Measurements from ENCODE around the gene RRP1B. TPM values are rescaled to one million over a fixed set of nuclear protein-coding genes. Genes with fewer than 3 reads are reported as not detected.
"Not testable (repeated sequence)": the region's sequence is repeated elsewhere in the genome, so short reads cannot be mapped to it uniquely, and the experiment has no call there.

The RRP1B gene
- total RNA-seq, 2 experiments from 2014 or later = 43.3 to 43.7 TPM

GRCh38 chr21:43665879-43666278, 6.5 kb downstream of the RRP1B start:
- Mint-ChIP-seq H3K36me3 (ENCODE audit: low read depth) (peaks cover 66% of the 10 kb centered on the region), H3K27me3 (no peaks in the 10 kb centered on the region), H3K27ac (no peak overlapping the region), H3K4me3 (no peak overlapping the region), H3K9me3 (peaks cover 7% of the 10 kb centered on the region), H3K4me1 (peaks cover 58% of the 10 kb centered on the region)
- POLR2A ChIA-PET = no interaction called here
- CTCF ChIA-PET = no interaction called here
- no peak for DNase-seq

GRCh38 chr21:43667191-43667904, 8.0 kb downstream of the RRP1B start:
- no peak for DNase-seq
- H3K4me3 Mint-ChIP-seq = no peak overlapping the region
- ChIA-PET CTCF (no interaction called here), POLR2A (no interaction called here)
- peaks cover 43% of the 10 kb centered on the region for H3K4me1 Mint-ChIP-seq
- no peaks in the 10 kb centered on the region for H3K27me3 Mint-ChIP-seq
- H3K36me3 Mint-ChIP-seq (ENCODE audit: low read depth) = peaks cover 65% of the 10 kb centered on the region
- peaks cover 7% of the 10 kb centered on the region for H3K9me3 Mint-ChIP-seq
- peak overlapping the region; percentile 18 for H3K27ac Mint-ChIP-seq

GRCh38 chr21:43669828-43670605, 10.7 kb downstream of the RRP1B start:
- CTCF ChIA-PET = no interaction called here
- POLR2A ChIA-PET = no interaction called here
- Mint-ChIP-seq H3K9me3 (peaks cover 7% of the 10 kb centered on the region), H3K27me3 (no peaks in the 10 kb centered on the region), H3K4me1 (peaks cover 21% of the 10 kb centered on the region), H3K27ac (no peak overlapping the region), H3K4me3 (no peak overlapping the region), H3K36me3 (ENCODE audit: low read depth) (peaks cover 63% of the 10 kb centered on the region)
- DNase-seq = no peak

- peaks cover 75% of the 10 kb centered on the region for H3K36me3 Mint-ChIP-seq (ENCODE audit: low read depth)
- H3K27ac Mint-ChIP-seq = no peak overlapping the region
- no peak overlapping the region for H3K4me3 Mint-ChIP-seq
- ChIA-PET CTCF (no interaction called here), POLR2A (no interaction called here)
- H3K4me1 Mint-ChIP-seq = peaks cover 9% of the 10 kb centered on the region
- no peak for DNase-seq
- H3K9me3 Mint-ChIP-seq = no peaks in the 10 kb centered on the region
- no peaks in the 10 kb centered on the region for H3K27me3 Mint-ChIP-seq
Observed at GRCh38 chr21:43675871-43676270, 16.5 kb downstream of the RRP1B start.

GRCh38 chr21:43676391-43676790, 17.0 kb downstream of the RRP1B start:
- Mint-ChIP-seq H3K4me1 (peaks cover 9% of the 10 kb centered on the region), H3K4me3 (no peak overlapping the region), H3K27ac (no peak overlapping the region), H3K9me3 (no peaks in the 10 kb centered on the region), H3K36me3 (ENCODE audit: low read depth) (peaks cover 78% of the 10 kb centered on the region), H3K27me3 (no peaks in the 10 kb centered on the region)
- CTCF ChIA-PET = no interaction called here
- POLR2A ChIA-PET = no interaction called here
- no peak for DNase-seq

GRCh38 chr21:43679951-43680350, 20.6 kb downstream of the RRP1B start:
- no peak for DNase-seq
- POLR2A ChIA-PET = no interaction called here
- H3K27me3 Mint-ChIP-seq = no peaks in the 10 kb centered on the region
- H3K4me1 Mint-ChIP-seq = peaks cover 26% of the 10 kb centered on the region
- H3K9me3 Mint-ChIP-seq = no peaks in the 10 kb centered on the region
- H3K36me3 Mint-ChIP-seq (ENCODE audit: low read depth) = peaks cover 73% of the 10 kb centered on the region
- peak overlapping the region; percentile 34 for H3K27ac Mint-ChIP-seq
- CTCF ChIA-PET = no interaction called here
- H3K4me3 Mint-ChIP-seq = no peak overlapping the region

- POLR2A ChIA-PET, H3K27me3 Mint-ChIP-seq, H3K27ac Mint-ChIP-seq, DNase-seq, H3K4me3 Mint-ChIP-seq, H3K9me3 Mint-ChIP-seq, CTCF ChIA-PET: not testable (repeated sequence)
- Mint-ChIP-seq H3K36me3 (ENCODE audit: low read depth) (peaks cover 73% of the 10 kb centered on the region), H3K4me1 (peaks cover 31% of the 10 kb centered on the region)
Observed at GRCh38 chr21:43680421-43680820, 21.1 kb downstream of the RRP1B start.

GRCh38 chr21:43681650-43682049, 22.3 kb downstream of the RRP1B start:
- peaks cover 31% of the 10 kb centered on the region for H3K4me1 Mint-ChIP-seq
- no peak for DNase-seq
- no peak overlapping the region for H3K27ac Mint-ChIP-seq
- no peak overlapping the region for H3K4me3 Mint-ChIP-seq
- peaks cover 74% of the 10 kb centered on the region for H3K36me3 Mint-ChIP-seq (ENCODE audit: low read depth)
- POLR2A ChIA-PET = interaction anchor here (1.8 kb wide), 1 partner anchor 21 kb away, joined by 5 read pairs; no protein-coding TSS in a partner anchor
- H3K9me3 Mint-ChIP-seq = no peaks in the 10 kb centered on the region
- no peaks in the 10 kb centered on the region for H3K27me3 Mint-ChIP-seq
- CTCF ChIA-PET = no interaction called here

GRCh38 chr21:43684424-43684823, 25.1 kb downstream of the RRP1B start:
- CTCF ChIA-PET = no interaction called here
- POLR2A ChIA-PET = interaction anchor here (1.0 to 1.9 kb wide), 2 partner anchors 10 to 35 kb away, joined by 3 to 11 read pairs; no protein-coding TSS in a partner anchor
- Mint-ChIP-seq H3K27me3 (no peaks in the 10 kb centered on the region), H3K36me3 (ENCODE audit: low read depth) (peaks cover 65% of the 10 kb centered on the region), H3K9me3 (no peaks in the 10 kb centered on the region), H3K27ac (peak overlapping the region; percentile 89), H3K4me3 (peak overlapping the region; percentile 6), H3K4me1 (peaks cover 27% of the 10 kb centered on the region)
- peak; percentile 40 for DNase-seq

GRCh38 chr21:43686811-43687565, 27.6 kb downstream of the RRP1B start:
- no peaks in the 10 kb centered on the region for H3K9me3 Mint-ChIP-seq
- ChIA-PET CTCF (no interaction called here), POLR2A (no interaction called here)
- no peak overlapping the region for H3K27ac Mint-ChIP-seq
- H3K27me3 Mint-ChIP-seq = no peaks in the 10 kb centered on the region
- H3K4me3 Mint-ChIP-seq = no peak overlapping the region
- peaks cover 21% of the 10 kb centered on the region for H3K4me1 Mint-ChIP-seq
- DNase-seq = no peak
- peaks cover 67% of the 10 kb centered on the region for H3K36me3 Mint-ChIP-seq (ENCODE audit: low read depth)

GRCh38 chr21:43687566-43688399, 28.4 kb downstream of the RRP1B start:
- peaks cover 19% of the 10 kb centered on the region for H3K4me1 Mint-ChIP-seq
- no peaks in the 10 kb centered on the region for H3K27me3 Mint-ChIP-seq
- peaks cover 61% of the 10 kb centered on the region for H3K36me3 Mint-ChIP-seq (ENCODE audit: low read depth)
- H3K4me3 Mint-ChIP-seq = no peak overlapping the region
- no peak overlapping the region for H3K27ac Mint-ChIP-seq
- DNase-seq = no peak
- CTCF ChIA-PET = no interaction called here
- H3K9me3 Mint-ChIP-seq = no peaks in the 10 kb centered on the region
- POLR2A ChIA-PET = no interaction called here

GRCh38 chr21:43688906-43689305, 29.5 kb downstream of the RRP1B start:
- Mint-ChIP-seq H3K4me3 (no peak overlapping the region), H3K9me3 (no peaks in the 10 kb centered on the region), H3K27ac (no peak overlapping the region), H3K36me3 (ENCODE audit: low read depth) (peaks cover 66% of the 10 kb centered on the region), H3K27me3 (no peaks in the 10 kb centered on the region), H3K4me1 (peaks cover 14% of the 10 kb centered on the region)
- POLR2A ChIA-PET = no interaction called here
- CTCF ChIA-PET = no interaction called here
- no peak for DNase-seq

Measured in activated CD4-positive, alpha-beta memory T cell treated with anti-CD3 and anti-CD28 coated beads, Interleukin-2, amount 10 ng/mL, durations not matched to agents 7 days and 5 days (primary cell).